Neural cell (in vitro differentiated cells): ENCODE results near the gene ST3GAL3. TPM values are rescaled to one million over a fixed set of nuclear protein-coding genes. Genes with fewer than 3 reads are reported as not detected.

Source experiments
- H2AFZ ChIP-seq: fragments of 200-600, 300-800 bp; sonication (generic), shearing (Covaris generic); 2 replicates; pipeline ENCODE4 v1.6.0; 2014; ENCODE audit warnings: low read depth, mild to moderate bottlenecking, antibody characterized with exemption, low read length, moderate library complexity
- H3F3A ChIP-seq: fragments of 200-600 bp; shearing (Covaris generic); 2 replicates; pipeline ENCODE4 v1.6.1; 2016; ENCODE audit warnings: mild to moderate bottlenecking, moderate library complexity, mixed read lengths, antibody characterized with exemption, low read length; ENCODE audit not compliant: insufficient read depth, poor library complexity, severe bottlenecking
- H3K27ac ChIP-seq: fragments of 200-600, 300-800 bp; sonication (generic), shearing (Covaris generic); 2 replicates; pipeline ENCODE4 v1.5.1; 2014; ENCODE audit warnings: mild to moderate bottlenecking, low read length, moderate library complexity
- H3K27me3 ChIP-seq: fragments of 300-800, 200-600 bp; sonication (generic), shearing (Covaris generic); 2 replicates; pipeline ENCODE4 v1.6.0; 2014; ENCODE audit warnings: mild to moderate bottlenecking, low read depth, low read length, moderate library complexity; ENCODE audit not compliant: insufficient read depth
- H3K36me3 ChIP-seq: fragments of 300-800, 200-600 bp; sonication (generic), shearing (Covaris generic); 2 replicates; pipeline ENCODE4 v1.5.1; 2014; ENCODE audit warnings: mild to moderate bottlenecking, antibody characterized with exemption, low read length, moderate library complexity; ENCODE audit not compliant: insufficient read depth
- H3K4me2 ChIP-seq: fragments of 300-800, 200-600 bp; sonication (generic), shearing (Covaris generic); 2 replicates; pipeline ENCODE4 v1.6.0; 2014; ENCODE audit warnings: mild to moderate bottlenecking, low read length
- H3K4me3 ChIP-seq: fragments of 300-800, 200-600 bp; sonication (generic), shearing (Covaris generic); 2 replicates; pipeline ENCODE4 v1.5.1; 2014; ENCODE audit warnings: mild to moderate bottlenecking, low read length, moderate library complexity
- H3K79me2 ChIP-seq: fragments of 200-600 bp; shearing (Covaris generic); replicated peaks from 2 replicates; pipeline ENCODE4 v1.6.0; 2014; ENCODE audit warnings: mild to moderate bottlenecking, low read length, moderate library complexity; ENCODE audit not compliant: insufficient read depth
- H3K9ac ChIP-seq: fragments of 300-800, 200-600 bp; sonication (generic), shearing (Covaris generic); 2 replicates; pipeline ENCODE4 v1.6.1; 2016; ENCODE audit warnings: mild to moderate bottlenecking, low read length, mixed read lengths
- H3K9me2 ChIP-seq: fragments of 200-600 bp; shearing (Covaris generic); 2 replicates; pipeline ENCODE4 v1.6.1; 2016; ENCODE audit warnings: mild to moderate bottlenecking, low read length, mixed read lengths; ENCODE audit not compliant: insufficient read depth
- H3K9me3 ChIP-seq: fragments of 200-600, 300-800 bp; sonication (generic), shearing (Covaris generic); 2 replicates; pipeline ENCODE4 v1.6.1; 2016; ENCODE audit warnings: mild to moderate bottlenecking, mixed run types, low read length, moderate library complexity, mixed read lengths
- H4K20me1 ChIP-seq: fragments of 200-600 bp; shearing (Covaris generic); 2 replicates; pipeline ENCODE4 v1.6.1; 2016; ENCODE audit warnings: mild to moderate bottlenecking, mixed run types; ENCODE audit not compliant: insufficient read depth
- EP300 ChIP-seq: fragments of 450-650 bp; conservative IDR thresholded peaks from 2 replicates; pipeline ENCODE4 v1.6.1; 2014; ENCODE audit warnings: antibody characterized with exemption, mild to moderate bottlenecking, moderate library complexity; ENCODE audit not compliant: poor library complexity, severe bottlenecking
- EZH2 ChIP-seq: fragments of 200-600, 300-800 bp; shearing (Covaris generic), sonication (generic); IDR thresholded peaks from 2 replicates; pipeline ENCODE4 v1.6.1; 2014; ENCODE audit warnings: antibody characterized with exemption, low read length, borderline replicate concordance, mild to moderate bottlenecking; ENCODE audit not compliant: insufficient read depth, poor library complexity, severe bottlenecking
- RAD21 ChIP-seq: fragments of 450-650 bp; conservative IDR thresholded peaks from 2 replicates; pipeline ENCODE4 v1.6.1; 2014; ENCODE audit warnings: antibody characterized with exemption, mild to moderate bottlenecking, moderate library complexity
- REST ChIP-seq: IDR thresholded peaks from 2 replicates; pipeline ENCODE4 v1.6.1; 2012; ENCODE audit warnings: borderline replicate concordance
- SMC3 ChIP-seq: fragments of 450-650 bp; conservative IDR thresholded peaks from 2 replicates; pipeline ENCODE4 v1.6.1; 2014; ENCODE audit warnings: antibody characterized with exemption, mild to moderate bottlenecking, moderate library complexity; ENCODE audit not compliant: poor library complexity
- polyA plus RNA-seq: library from polyadenylated mRNA; depleted of rRNA; stranded (reverse); fragments of >200 nt; gene quantifications from 2 replicates; pipeline ENCODE4 v1.2.3, GENCODE V29; 2014

Gene ST3GAL3
- polyA plus RNA-seq, 1 donor from 2014 or later = 36.8 TPM

DNA sequence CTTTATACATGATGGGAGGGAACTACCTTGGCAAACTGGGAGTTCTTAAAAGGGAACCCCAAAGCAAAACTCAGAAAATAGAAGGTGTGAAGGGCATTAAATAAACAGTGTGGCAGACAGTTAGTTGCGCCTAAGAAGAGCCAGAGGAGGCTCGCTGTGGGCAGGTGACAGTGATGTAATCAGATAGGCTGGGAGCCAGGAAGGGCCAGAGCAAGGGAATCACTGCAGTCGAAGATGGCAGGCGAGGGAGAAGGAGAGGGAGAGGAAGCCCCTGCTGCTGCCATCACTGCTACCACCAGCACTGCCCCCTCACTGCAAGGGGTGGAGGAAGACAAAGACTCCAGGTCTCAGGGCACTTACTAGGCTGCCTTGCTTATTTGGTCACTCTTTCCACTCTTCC is 97.2 kb downstream of the ST3GAL3 start:
- no peaks in the 10 kb centered on the region for H3K27me3 ChIP-seq
- no peak overlapping the region for H3K4me2 ChIP-seq
- no peak for TF ChIP-seq EP300
- TF ChIP-seq REST = no peak
- no peak overlapping the region for H3K27ac ChIP-seq
- no peak overlapping the region for H3K4me3 ChIP-seq
- H3K9me2 ChIP-seq = no peaks in the 10 kb centered on the region
- H4K20me1 ChIP-seq = no peaks in the 10 kb centered on the region
- no peaks in the 10 kb centered on the region for H3K36me3 ChIP-seq
- no peaks in the 10 kb centered on the region for H3K9me3 ChIP-seq
- H3K9ac ChIP-seq = no peak overlapping the region
- no peaks in the 10 kb centered on the region for H3F3A ChIP-seq
- no peaks in the 10 kb centered on the region for H3K79me2 ChIP-seq
- H2AFZ ChIP-seq = no peak overlapping the region

- no peak overlapping the region for H3K9ac ChIP-seq
- no peaks in the 10 kb centered on the region for H3K9me2 ChIP-seq
- no peak for TF ChIP-seq REST
- TF ChIP-seq RAD21 = no peak
- no peak for TF ChIP-seq SMC3
- no peaks in the 10 kb centered on the region for H3K27me3 ChIP-seq
- no peaks in the 10 kb centered on the region for H3K36me3 ChIP-seq
- no peaks in the 10 kb centered on the region for H3K79me2 ChIP-seq
- H3K9me3 ChIP-seq = no peaks in the 10 kb centered on the region
- H2AFZ ChIP-seq = no peak overlapping the region
- H3K4me2 ChIP-seq = no peak overlapping the region
- H3K4me3 ChIP-seq = no peak overlapping the region
- no peaks in the 10 kb centered on the region for H3F3A ChIP-seq
- no peak overlapping the region for H3K27ac ChIP-seq
- H4K20me1 ChIP-seq = no peaks in the 10 kb centered on the region
These were observed 98.0 kb downstream of the ST3GAL3 start for GRCh38 chr1:43805340-43805739.

GRCh38 chr1:43806183-43806582 is 98.8 kb downstream of the ST3GAL3 start:
- no peak overlapping the region for H2AFZ ChIP-seq
- no peak for TF ChIP-seq EZH2
- no peak for TF ChIP-seq EP300
- no peak for TF ChIP-seq REST
- no peak overlapping the region for H3K27ac ChIP-seq
- no peak overlapping the region for H3K4me3 ChIP-seq
- no peaks in the 10 kb centered on the region for H3K9me3 ChIP-seq
- no peak overlapping the region for H3K9ac ChIP-seq
- no peaks in the 10 kb centered on the region for H3K9me2 ChIP-seq
- H3K79me2 ChIP-seq = no peaks in the 10 kb centered on the region
- H3K4me2 ChIP-seq = no peak overlapping the region
- H3F3A ChIP-seq = no peaks in the 10 kb centered on the region
- H4K20me1 ChIP-seq = no peaks in the 10 kb centered on the region
- no peaks in the 10 kb centered on the region for H3K36me3 ChIP-seq
- H3K27me3 ChIP-seq = no peaks in the 10 kb centered on the region
